Ureter (tissue), 1 donor: Measurements from ENCODE around the gene BCL6. TPM values are rescaled to one million over a fixed set of nuclear protein-coding genes. Genes with fewer than 3 reads are reported as not detected.

Experiments used
- DNase-seq: peaks from one replicate; pipeline ENCODE4 v3.0.0-alpha.2; 2020; ENCODE audit warnings: low spot score
- total RNA-seq: library from RNA; stranded (reverse); gene quantifications from one replicate; pipeline ENCODE4 v1.2.4, GENCODE V29; 2023
- donor health status: DM: yes; HTN: yes; CAD: no.

Gene BCL6
- total RNA-seq, 1 donor from 2014 or later = 90.7 TPM

DNA sequence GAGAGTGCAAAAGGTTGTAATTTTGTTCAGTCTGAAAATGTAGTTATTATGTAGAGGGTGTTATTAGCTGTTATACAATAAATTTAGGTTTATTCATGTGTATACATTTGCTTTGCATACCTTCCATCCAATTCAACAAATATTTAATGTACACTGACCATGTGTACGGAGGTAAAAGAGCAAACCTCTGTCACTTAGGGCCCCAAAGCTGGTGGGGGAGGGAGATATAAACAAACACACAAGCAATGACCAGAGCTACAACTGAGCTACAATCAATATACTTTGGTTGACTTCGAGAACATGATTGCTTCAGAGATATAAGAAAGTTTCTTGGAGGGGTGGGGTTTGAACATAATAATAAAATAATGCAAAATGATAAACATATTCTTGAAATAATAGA, 17.5 kb upstream of the BCL6 start:
- DNase-seq = no peak

GRCh38 chr3:187759601-187760000, 14.3 kb upstream of the BCL6 start:
- no peak for DNase-seq

DNA sequence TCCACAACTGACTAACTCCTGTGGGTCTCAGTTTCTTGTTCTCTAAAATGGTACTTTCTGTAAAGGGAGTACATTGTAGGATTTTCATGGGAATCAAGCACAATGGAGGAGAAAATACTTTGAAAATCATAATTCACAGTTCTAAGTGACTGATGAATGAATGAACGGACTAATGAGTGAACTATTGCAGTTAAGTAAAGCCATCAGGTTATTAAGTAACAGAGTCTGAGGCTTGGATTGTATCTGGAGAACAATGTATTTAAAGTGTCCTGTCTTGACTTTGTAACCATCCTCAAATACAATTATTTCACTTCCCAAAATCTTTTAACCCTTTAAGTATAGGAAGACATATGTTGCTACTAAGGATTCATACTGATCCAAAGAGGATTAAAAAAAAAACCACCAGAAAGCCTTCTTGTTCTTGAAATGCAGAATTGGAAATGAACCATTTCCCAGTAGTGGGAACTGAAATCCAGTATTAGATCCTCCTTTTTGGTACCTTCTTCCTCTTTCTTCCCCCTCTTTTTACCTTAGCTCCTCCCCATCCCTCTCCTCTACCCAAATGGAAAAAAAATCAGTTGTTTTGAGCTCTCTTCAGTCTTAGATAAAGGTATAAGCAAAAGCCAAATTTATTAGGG, 13.2 kb upstream of the BCL6 start:
- DNase-seq = no peak

DNA sequence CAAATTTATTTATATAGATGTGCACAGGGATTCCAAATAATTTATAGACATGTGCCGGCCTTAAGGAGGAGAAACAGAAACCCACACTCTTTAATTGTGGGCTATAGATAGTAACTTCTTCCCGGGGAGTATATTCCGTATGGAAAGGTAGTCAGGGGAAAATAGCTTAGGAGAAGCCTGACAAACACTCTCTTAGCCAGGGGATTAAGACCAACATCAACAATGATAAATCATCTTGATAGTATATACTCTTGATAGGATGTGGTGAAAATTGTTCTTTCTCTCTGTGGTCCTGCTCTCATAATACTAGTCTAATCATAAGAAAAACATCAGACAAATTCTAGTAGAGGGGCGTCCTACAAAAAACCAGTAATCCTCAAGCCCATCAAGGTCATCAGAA, 8.2 kb upstream of the BCL6 start:
- DNase-seq = no peak

- no peak for DNase-seq
Observed at GRCh38 chr3:187750513-187751123, 5.3 kb upstream of the BCL6 start.

- peak; percentile 84 for DNase-seq
Observed at GRCh38 chr3:187750006-187750512, 4.8 kb upstream of the BCL6 start.

GRCh38 chr3:187748050-187748481, 2.8 kb upstream of the BCL6 start:
- DNase-seq = peak; percentile 93

GRCh38 chr3:187747506-187747905, 2.2 kb upstream of the BCL6 start:
- DNase-seq = no peak

DNA sequence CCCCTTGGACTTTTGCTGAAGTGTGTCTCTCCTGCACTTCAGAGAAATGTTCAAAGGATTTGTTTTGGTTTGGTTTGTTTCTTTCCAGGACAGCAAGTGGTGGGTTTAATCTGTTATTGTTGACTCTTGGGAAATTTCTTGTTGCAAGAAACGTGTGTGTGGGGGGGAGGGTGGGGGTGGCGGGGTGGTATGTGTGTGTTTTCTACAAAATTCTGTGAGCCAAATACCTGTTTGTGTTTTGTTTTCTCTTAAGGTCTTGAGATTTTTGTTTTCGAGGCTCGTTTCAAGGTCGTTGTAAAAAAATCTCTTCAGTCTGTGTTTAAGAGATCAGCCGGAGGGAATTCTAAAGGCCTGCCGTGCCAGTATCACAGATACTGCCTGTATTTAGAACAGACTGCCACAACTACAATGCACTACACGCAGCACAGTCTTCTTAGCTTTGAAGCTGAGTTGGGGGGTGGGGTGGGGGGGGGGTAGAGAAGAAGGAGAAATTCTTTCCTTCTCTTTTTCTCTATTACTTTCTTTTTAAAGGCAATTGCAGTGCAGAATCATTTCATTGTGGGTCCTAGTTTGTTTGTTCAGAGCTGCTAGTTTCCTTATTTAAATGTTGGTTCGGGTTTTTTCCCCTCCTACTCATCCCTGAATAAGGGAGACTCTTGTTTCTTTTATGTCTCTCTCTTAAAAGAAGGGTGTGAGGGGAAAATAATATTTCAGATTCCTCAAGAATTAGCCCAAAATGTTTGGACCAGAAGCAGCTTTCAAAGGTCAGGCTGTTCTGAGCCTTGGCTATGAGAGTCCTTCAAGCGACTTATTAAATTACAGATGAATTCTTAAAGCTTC, 1.4 kb upstream of the BCL6 start:
- DNase-seq = no peak

GRCh38 chr3:187746059-187746441, 782 bp upstream of the BCL6 start:
- DNase-seq = no peak

DNA sequence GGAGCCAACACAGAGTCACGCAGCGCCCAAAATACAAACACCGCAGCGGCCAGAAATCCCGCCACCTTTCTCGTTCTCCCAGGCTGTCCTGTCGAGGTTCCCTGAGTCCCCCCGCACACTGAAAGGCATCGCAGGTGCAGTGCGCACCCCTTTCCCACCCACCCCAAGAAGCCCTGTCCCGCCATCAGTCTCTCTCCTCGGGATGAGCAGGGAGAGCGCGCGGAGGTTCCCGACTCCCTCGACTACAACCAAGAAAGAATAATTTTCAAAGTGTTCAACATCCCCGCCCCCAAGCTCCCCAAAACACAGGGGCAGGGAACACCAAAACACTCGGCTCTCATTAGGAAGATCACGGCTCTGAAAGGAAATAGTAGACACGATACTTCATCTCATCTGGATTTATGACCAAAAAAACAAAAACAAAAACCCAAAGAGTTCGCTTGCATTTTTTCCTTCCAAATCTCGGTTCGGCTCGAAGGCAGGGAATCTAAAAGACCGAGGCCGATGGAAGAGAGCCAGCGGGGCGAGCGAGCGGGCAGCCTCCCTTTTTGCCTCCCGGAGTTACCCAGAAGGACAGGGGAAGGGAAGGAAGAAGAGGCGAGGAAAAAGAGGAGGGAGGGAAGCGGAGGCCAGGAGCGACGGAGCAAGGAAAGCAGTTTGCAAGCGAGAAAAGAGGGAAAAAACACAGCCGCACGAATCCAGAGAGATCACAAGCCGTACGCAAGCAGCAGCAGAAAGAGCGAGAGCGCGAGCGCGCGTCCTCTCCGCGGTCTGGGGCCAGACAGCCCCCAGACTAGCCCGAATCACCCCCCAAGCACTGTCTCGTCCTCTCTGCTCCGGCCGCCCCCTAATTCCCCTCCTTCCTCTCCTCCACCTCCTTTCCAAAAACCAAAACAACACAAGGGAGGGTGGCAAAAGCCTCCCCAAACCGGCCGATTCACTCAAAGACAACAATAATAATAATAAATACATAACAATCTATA, 808 bp downstream of the BCL6 start:
- DNase-seq = peak; percentile 66

- DNase-seq = peak; percentile 77
Observed at GRCh38 chr3:187743195-187744141, 1.8 kb downstream of the BCL6 start.

GRCh38 chr3:187742351-187743171, 2.7 kb downstream of the BCL6 start:
- no peak for DNase-seq

DNA sequence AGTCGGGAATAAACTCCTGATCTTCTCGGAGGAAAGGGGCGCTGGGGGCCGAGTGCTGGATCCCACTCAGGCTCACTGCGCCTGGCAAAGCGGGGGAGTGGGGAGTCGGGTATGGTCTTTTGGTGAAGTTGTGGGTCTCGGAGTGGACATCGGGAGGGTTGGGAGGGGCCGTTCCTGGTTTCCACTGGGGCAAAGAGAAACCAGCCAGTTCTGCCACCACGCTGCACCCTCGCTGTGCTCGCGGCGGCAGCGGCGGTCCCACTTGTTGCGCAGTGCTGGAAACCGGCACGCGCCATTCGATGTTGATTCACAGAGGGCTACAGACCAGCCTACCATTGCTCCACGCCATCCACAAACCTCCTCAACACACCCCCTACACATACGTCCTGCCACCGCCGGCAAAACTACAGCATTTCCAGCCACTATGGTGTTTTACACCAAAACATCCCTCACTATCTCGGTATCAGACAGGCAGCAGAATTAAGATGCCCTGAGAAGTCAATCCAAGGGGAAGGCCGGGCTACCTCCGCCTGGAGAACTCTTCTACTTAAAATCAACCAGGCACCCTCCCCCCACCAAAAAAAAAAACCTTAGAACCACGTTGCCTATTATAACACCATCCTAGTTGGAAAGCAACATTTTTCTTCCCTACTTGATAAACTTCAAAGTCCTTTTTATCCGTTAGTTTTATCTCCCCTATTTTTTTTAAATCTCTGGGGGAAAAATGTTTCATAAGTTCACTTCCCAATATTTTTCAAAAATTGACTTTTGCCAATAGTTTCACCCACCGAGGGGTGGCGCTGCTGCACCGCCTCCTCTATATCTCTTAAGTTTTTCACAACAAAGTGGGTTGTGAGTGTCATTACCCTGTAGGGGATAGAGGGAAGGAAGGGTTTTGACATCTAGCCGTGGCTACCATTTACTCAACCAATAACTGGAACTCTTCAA, 3.6 kb downstream of the BCL6 start:
- peak; percentile 82 for DNase-seq

GRCh38 chr3:187740421-187741399, 4.6 kb downstream of the BCL6 start:
- DNase-seq = peak; percentile 78

DNA sequence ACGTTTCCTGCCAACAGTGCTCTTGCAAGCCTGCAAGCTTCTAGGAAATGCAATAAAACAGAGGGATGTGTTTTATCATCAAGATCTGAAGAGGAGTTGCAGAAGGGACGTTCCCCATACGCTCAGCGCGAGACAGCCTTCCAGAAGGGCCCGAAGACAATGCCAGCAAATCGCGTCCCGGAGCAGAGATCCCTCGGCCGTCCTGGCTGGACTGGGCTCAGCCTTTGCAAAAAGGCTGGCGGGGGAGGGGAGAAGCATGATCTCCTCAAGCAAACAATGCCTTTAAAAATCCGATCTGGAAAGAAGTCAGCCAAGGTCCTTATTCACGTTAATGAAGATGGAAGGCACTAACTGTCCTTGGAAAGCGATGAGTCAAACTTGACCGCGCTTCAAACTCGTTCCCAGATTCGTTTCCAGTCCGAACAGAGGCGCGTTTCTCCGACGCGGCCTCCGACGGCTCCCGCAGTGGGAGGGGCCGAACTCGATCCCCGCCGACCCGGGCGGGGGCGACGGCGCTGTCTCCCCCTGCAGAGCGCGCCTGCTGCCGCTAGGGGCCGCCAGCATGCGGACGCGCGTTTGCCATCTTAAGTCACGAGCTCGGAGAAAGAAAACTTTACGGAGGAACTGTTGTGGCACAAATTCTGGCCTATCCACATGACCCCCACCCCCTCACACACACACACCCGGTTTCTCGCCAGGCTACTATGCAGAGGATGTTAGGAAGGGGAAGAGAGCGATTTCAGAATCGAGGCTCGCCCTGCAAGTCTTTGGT, 5.5 kb downstream of the BCL6 start:
- peak; percentile 87 for DNase-seq
